Measurements from ENCODE around the gene CTNNBIP1.

The CTNNBIP1 gene

DNA sequence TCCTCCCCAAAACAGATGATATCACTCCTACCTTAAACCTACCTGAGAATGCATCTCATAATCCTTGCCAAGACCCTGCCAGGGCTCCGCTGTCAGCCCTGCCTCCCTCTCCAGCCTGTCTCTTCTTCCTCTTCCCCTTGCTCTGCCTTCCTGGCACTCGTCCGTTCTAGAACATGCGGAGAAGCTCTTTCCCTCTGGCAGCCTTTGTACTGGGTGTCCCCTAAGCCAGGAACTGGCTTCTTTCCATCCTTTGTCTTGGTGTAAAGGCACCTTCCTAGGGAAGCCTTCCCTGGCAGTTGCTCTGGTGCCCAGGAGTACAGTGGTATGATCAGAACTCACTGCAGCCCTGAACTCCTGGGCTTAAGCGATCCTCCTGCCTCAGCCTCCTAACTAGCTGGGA is 36.1 kb downstream of the CTNNBIP1 start:
- peaks cover 18% of the 10 kb centered on the region for H3K36me3 ChIP-seq (ENCODE audit: control insufficient read depth, insufficient read depth, low read length, severe bottlenecking)
- no peak for DNase-seq (ENCODE audit: low read depth)
- H3K4me1 ChIP-seq (ENCODE audit: control insufficient read depth, insufficient read depth, low read length): peaks cover 4% of the 10 kb centered on the region
- no peak overlapping the region for H3K9ac ChIP-seq (ENCODE audit: low read length)
- H3K27me3 ChIP-seq (replicated peaks; ENCODE audit: control insufficient read depth, insufficient read depth, low read length): no peaks in the 10 kb centered on the region
- no peaks in the 10 kb centered on the region for H3K9me3 ChIP-seq (ENCODE audit: control insufficient read depth, low read length)
- H3K4me3 ChIP-seq (ENCODE audit: low read length): no peak overlapping the region

DNA sequence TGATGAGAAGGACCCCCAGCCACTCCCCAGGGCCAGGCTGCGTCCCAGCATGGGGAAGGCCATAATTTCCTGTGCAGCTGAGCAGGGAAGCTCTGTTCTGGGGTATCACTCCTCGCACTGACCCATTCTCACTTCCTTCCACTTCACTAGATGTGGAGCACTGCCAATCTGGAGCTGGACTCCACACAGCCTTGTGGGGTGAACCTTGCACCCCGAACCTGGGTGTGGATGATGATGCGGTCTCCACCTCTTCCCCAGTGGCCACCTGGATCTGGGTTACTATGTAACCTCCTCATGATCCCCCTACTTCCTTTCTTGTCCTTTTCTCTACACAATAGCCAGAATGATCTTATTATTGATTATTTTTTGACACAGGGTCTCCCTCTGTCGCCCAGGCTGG is 36.7 kb downstream of the CTNNBIP1 start:
- peaks cover 18% of the 10 kb centered on the region for H3K36me3 ChIP-seq (ENCODE audit: control insufficient read depth, insufficient read depth, low read length, severe bottlenecking)

DNA sequence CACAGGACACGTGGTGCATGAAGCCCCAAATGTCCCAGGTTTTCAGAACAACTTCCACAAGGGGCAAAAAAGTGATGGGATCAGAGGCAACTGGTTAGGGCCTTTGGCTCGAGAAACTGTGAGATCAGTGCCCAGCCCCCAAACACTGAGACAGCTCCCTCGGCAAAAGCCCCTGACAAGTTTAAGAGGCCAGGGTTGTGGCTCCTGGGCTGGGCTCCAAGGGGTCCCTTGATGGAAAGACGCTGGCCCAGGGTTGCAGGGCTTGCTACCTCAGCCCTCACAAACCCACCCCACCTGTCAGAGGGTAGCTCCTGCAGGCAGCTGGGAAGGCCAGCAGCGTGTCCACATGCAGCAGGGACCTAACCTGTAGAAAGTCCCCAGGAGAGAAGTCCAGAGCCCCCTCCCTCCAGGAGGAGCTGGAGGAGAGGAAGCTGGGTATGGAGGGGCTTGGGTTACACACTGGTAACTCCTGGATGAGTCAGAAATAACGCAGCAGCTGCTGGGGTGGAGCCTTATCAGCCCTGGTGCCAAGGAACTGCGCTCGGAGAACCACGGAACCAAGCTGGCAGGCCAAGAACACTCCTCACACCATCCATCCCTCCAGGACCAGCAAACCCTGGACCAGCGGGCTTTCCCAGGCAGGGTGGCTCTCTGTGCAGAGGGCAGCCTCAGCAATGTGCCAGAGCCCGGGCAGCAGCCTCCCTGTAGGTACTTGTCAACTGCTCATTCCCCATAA is 37.5 kb downstream of the CTNNBIP1 start:
- Histone ChIP-seq H3K4me1 (ENCODE audit: control insufficient read depth, insufficient read depth, low read length) (peaks cover 4% of the 10 kb centered on the region), H3K27me3 (replicated peaks; ENCODE audit: control insufficient read depth, insufficient read depth, low read length) (no peaks in the 10 kb centered on the region), H3K4me3 (ENCODE audit: low read length) (no peak overlapping the region), H3K9me3 (ENCODE audit: control insufficient read depth, low read length) (no peaks in the 10 kb centered on the region), H3K9ac (ENCODE audit: low read length) (no peak overlapping the region), H3K36me3 (ENCODE audit: control insufficient read depth, insufficient read depth, low read length, severe bottlenecking) (peaks cover 18% of the 10 kb centered on the region)
- DNase-seq (ENCODE audit: low read depth): no peak

More for the DNA sequence above, 36.7 kb downstream of the CTNNBIP1 start:
- Histone ChIP-seq H3K9ac (ENCODE audit: low read length) (no peak overlapping the region), H3K4me1 (ENCODE audit: control insufficient read depth, insufficient read depth, low read length) (peaks cover 4% of the 10 kb centered on the region), H3K27me3 (replicated peaks; ENCODE audit: control insufficient read depth, insufficient read depth, low read length) (no peaks in the 10 kb centered on the region), H3K4me3 (ENCODE audit: low read length) (no peak overlapping the region), H3K9me3 (ENCODE audit: control insufficient read depth, low read length) (no peaks in the 10 kb centered on the region)
- DNase-seq (ENCODE audit: low read depth): no peak

DNA sequence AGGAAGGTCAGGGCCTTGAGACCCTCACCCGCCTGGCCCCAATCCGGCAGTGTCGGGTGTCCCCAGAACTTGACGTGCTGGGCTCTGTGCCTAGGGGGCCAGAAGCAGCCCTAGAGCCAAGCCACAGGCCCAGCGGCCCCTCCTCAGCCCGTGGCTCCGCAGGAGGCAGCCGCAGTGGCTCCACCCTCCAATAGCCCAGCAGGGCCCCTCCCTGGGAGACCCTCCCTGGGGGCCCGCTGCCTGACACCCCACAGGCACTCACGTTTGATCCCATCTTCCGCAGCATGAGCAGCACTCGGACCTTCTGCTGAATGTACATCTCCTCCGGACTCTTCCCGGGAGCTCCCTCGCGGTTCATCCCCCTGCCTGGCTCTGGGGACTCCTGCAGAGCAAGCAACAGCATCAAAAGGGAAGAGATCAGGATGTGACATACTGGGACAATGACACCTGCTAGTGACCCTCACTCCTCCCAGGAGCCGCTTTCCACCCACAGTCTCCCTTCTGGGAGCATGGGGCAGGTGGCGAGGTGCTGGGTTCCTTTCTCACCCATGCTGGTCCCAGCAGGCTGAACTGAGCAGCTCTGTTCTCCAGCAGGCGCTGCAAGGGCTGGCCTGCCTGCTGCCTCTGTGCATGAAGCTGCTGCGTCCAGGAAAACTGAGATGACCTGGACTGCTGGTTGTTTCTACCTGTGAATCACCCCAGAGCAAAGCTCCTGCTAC is 38.2 kb downstream of the CTNNBIP1 start:
- H3K36me3 ChIP-seq (ENCODE audit: control insufficient read depth, insufficient read depth, low read length, severe bottlenecking): peaks cover 18% of the 10 kb centered on the region
- peaks cover 4% of the 10 kb centered on the region for H3K4me1 ChIP-seq (ENCODE audit: control insufficient read depth, insufficient read depth, low read length)
- no peak overlapping the region for H3K9ac ChIP-seq (ENCODE audit: low read length)
- DNase-seq (ENCODE audit: low read depth): no peak
- no peaks in the 10 kb centered on the region for H3K27me3 ChIP-seq (replicated peaks; ENCODE audit: control insufficient read depth, insufficient read depth, low read length)
- no peak overlapping the region for H3K4me3 ChIP-seq (ENCODE audit: low read length)
- no peaks in the 10 kb centered on the region for H3K9me3 ChIP-seq (ENCODE audit: control insufficient read depth, low read length)

DNA sequence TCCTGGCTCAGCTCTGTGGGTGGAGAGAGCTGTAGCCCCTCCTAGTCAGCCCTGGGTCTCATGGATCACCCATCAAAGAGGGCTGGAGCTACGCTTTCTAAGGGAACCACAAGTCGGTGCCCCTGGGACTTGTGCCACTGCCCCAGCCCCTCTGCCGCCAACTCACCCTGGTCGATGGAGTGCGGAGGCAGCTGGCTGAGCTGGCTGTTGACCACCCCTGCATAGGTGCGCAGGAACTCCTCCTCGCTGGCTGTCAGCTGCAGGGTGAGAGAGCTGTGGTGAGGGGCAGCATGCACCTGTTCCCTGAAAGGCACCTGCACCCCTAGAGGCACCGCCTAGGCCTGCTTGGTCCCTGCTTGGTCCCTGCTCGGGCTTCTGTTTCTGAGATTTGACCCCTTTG is 39.0 kb downstream of the CTNNBIP1 start:
- DNase-seq (ENCODE audit: low read depth): no peak
- Histone ChIP-seq H3K27me3 (replicated peaks; ENCODE audit: control insufficient read depth, insufficient read depth, low read length) (no peaks in the 10 kb centered on the region), H3K4me3 (ENCODE audit: low read length) (no peak overlapping the region), H3K4me1 (ENCODE audit: control insufficient read depth, insufficient read depth, low read length) (peaks cover 4% of the 10 kb centered on the region), H3K36me3 (ENCODE audit: control insufficient read depth, insufficient read depth, low read length, severe bottlenecking) (peaks cover 18% of the 10 kb centered on the region), H3K9me3 (ENCODE audit: control insufficient read depth, low read length) (no peaks in the 10 kb centered on the region), H3K9ac (ENCODE audit: low read length) (no peak overlapping the region)

DNA sequence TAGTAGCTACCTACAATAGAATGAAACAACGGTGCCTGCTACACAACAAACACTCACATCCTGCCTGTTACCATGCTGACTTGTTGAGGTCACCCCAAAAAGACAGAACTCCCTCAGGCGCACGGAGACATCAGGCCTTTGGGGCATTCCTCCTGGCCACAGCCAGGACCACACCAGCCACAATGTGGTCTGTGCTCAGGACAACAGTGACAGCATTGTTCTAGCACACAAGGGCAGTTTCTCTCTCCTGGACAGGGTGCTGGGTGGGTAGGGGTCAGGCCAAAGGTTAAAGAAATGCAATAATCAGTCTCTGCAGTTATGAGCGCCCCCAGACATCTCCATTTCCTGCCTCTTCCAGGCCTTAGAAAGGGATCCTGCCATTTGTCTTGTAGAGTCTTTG is 39.5 kb downstream of the CTNNBIP1 start:
- no peak overlapping the region for H3K9ac ChIP-seq (ENCODE audit: low read length)
- no peak for DNase-seq (ENCODE audit: low read depth)

DNA sequence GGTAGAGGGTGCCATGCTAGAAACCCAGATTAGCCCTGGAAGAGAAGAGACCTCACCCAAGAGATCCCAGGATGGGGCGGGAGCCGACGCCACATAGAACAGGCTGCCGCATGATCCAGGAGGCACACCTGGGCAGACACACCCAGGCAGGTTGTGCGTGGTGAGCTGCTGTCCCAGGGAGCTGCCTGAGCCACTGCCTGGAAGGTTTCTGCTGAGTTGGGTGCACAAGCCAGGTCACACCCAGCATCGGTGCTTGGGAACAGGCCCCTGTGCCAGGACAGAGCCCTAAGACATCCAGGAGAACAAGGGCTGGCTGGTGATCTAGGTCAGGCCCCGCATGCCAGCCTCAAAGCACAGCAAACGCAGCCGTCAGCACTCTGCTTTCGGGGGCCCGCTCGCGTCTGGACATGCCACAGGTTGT is 40.2 kb downstream of the CTNNBIP1 start:
- Histone ChIP-seq H3K36me3 (ENCODE audit: control insufficient read depth, insufficient read depth, low read length, severe bottlenecking) (peaks cover 18% of the 10 kb centered on the region), H3K27me3 (replicated peaks; ENCODE audit: control insufficient read depth, insufficient read depth, low read length) (no peaks in the 10 kb centered on the region), H3K4me3 (ENCODE audit: low read length) (no peak overlapping the region), H3K4me1 (ENCODE audit: control insufficient read depth, insufficient read depth, low read length) (no peaks in the 10 kb centered on the region), H3K9me3 (ENCODE audit: control insufficient read depth, low read length) (no peaks in the 10 kb centered on the region), H3K9ac (ENCODE audit: low read length) (no peak overlapping the region)
- DNase-seq (ENCODE audit: low read depth): no peak

More for the DNA sequence above, 39.5 kb downstream of the CTNNBIP1 start:
- Histone ChIP-seq H3K4me1 (ENCODE audit: control insufficient read depth, insufficient read depth, low read length) (peaks cover 4% of the 10 kb centered on the region), H3K27me3 (replicated peaks; ENCODE audit: control insufficient read depth, insufficient read depth, low read length) (no peaks in the 10 kb centered on the region), H3K4me3 (ENCODE audit: low read length) (no peak overlapping the region), H3K36me3 (ENCODE audit: control insufficient read depth, insufficient read depth, low read length, severe bottlenecking) (peaks cover 18% of the 10 kb centered on the region), H3K9me3 (ENCODE audit: control insufficient read depth, low read length) (no peaks in the 10 kb centered on the region)

DNA sequence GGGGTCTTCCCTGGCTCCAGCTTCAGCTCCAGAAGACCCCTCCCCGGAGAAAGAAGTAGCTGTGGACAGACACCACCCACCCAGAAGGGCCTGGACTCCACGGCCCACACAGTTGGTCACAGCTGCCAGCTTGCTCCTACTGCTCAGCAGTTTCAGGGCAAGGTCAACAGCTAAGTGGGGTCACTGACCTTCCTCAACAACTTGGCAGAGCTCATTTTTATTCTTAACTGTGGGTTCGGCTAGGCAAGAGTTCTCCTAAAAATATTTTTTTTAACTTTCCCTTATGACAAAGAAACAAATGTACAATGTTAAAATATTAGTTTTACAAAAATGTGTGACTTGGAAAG is 41.9 kb downstream of the CTNNBIP1 start:
- Histone ChIP-seq H3K27me3 (replicated peaks; ENCODE audit: control insufficient read depth, insufficient read depth, low read length) (no peaks in the 10 kb centered on the region), H3K9me3 (ENCODE audit: control insufficient read depth, low read length) (no peaks in the 10 kb centered on the region), H3K4me1 (ENCODE audit: control insufficient read depth, insufficient read depth, low read length) (no peaks in the 10 kb centered on the region), H3K4me3 (ENCODE audit: low read length) (no peak overlapping the region), H3K36me3 (ENCODE audit: control insufficient read depth, insufficient read depth, low read length, severe bottlenecking) (peaks cover 18% of the 10 kb centered on the region), H3K9ac (ENCODE audit: low read length) (no peak overlapping the region)
- no peak for DNase-seq (ENCODE audit: low read depth)

DNA sequence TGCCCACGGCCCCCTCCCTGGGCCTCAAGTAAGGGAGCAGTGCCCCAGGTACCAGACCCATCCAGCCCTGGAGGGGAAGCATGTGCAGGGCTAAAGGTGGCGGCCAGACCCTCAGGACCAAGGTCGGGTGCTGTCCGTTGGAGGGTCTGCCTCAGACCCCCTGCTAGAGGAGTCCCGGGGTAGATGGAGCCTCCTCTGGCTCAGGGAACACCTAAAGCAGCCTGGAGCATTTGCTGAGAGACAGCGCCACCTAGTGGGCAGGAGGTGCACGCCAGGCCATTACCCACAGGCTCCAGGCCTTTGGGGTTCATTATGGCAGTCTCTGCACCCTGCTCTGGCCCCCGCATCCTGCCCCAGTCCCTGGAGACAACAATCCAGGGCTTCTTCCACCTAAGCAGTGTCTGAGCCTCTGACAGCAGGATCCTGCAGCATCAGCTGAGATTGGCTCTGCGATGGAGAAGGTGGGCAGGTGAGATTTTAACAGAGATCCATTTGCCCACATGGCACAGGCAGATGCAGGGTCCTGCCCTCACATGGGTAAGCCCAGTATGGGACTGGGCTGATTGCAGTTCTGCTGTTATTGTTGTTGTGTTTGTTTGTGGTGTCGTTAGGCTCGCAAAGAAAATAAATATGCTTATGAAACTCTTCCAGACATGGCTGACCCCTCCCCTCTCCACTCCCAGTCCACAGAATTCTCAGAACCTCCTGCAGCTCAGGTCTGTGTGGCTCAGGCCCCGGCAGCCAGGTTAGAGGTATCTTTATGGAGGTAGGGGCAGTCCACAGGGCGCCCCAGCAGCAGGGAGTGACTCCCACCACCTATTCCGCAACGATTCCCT is 42.4 kb downstream of the CTNNBIP1 start:
- H3K4me3 ChIP-seq (ENCODE audit: low read length): no peak overlapping the region

DNA sequence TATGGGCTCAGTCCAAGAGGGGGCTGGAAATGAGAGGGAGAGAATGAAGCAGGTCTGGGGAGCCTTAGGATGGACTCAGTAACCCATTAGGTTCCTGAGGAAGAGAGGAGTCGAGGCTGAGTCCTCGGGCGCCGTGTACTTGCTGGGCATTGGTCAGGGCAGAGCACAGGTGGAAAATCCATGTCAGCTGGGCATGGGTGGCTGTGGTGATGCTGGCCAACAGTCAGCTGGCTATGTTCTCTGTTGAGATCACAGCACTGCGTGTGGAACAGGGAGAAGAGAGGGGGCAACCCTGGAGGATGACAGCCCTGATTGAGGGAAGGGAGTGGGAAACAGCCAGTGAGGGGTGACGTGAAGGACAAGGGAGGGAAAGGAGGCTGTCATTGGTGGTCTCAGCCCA is 43.2 kb downstream of the CTNNBIP1 start:
- H3K9ac ChIP-seq (ENCODE audit: low read length): no peak overlapping the region
- no peak overlapping the region for H3K4me3 ChIP-seq (ENCODE audit: low read length)
- H3K27me3 ChIP-seq (replicated peaks; ENCODE audit: control insufficient read depth, insufficient read depth, low read length): no peaks in the 10 kb centered on the region
- peaks cover 18% of the 10 kb centered on the region for H3K36me3 ChIP-seq (ENCODE audit: control insufficient read depth, insufficient read depth, low read length, severe bottlenecking)
- no peaks in the 10 kb centered on the region for H3K9me3 ChIP-seq (ENCODE audit: control insufficient read depth, low read length)
- H3K4me1 ChIP-seq (ENCODE audit: control insufficient read depth, insufficient read depth, low read length): no peaks in the 10 kb centered on the region
- no peak for DNase-seq (ENCODE audit: low read depth)

More for the DNA sequence above, 42.4 kb downstream of the CTNNBIP1 start:
- Histone ChIP-seq H3K9me3 (ENCODE audit: control insufficient read depth, low read length) (no peaks in the 10 kb centered on the region), H3K4me1 (ENCODE audit: control insufficient read depth, insufficient read depth, low read length) (no peaks in the 10 kb centered on the region), H3K27me3 (replicated peaks; ENCODE audit: control insufficient read depth, insufficient read depth, low read length) (no peaks in the 10 kb centered on the region), H3K9ac (ENCODE audit: low read length) (no peak overlapping the region), H3K36me3 (ENCODE audit: control insufficient read depth, insufficient read depth, low read length, severe bottlenecking) (peaks cover 18% of the 10 kb centered on the region)
- DNase-seq (ENCODE audit: low read depth): peak; percentile 90

DNA sequence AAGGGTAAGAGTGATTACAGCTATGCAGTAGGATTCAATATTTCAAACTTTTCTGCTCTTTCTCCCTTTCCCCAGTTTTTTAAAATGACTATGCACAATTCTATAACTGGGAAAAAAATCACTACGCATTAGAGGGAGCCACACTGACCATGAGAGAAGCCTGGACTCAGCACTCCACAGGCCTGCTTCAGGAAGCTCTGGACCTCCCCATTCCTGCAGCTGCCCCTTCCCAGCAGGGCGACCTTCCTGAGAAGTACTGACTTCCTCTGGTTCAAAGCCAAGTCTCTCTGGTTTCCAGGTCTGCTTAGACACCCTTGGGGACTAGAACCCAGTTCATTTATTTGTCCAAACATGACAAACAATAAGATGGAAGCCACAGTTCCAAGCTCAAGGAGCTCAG is 44.3 kb downstream of the CTNNBIP1 start:
- Histone ChIP-seq H3K36me3 (ENCODE audit: control insufficient read depth, insufficient read depth, low read length, severe bottlenecking) (peaks cover 13% of the 10 kb centered on the region), H3K4me3 (ENCODE audit: low read length) (no peak overlapping the region), H3K4me1 (ENCODE audit: control insufficient read depth, insufficient read depth, low read length) (no peaks in the 10 kb centered on the region), H3K27me3 (replicated peaks; ENCODE audit: control insufficient read depth, insufficient read depth, low read length) (no peaks in the 10 kb centered on the region), H3K9me3 (ENCODE audit: control insufficient read depth, low read length) (no peaks in the 10 kb centered on the region), H3K9ac (ENCODE audit: low read length) (no peak overlapping the region)
- DNase-seq (ENCODE audit: low read depth): no peak
